NCI-H1694 (cell line): ENCODE data around the gene POLR3K.
A peak's percentile ranks its signal among the peaks of the same experiment; 100 is the strongest.

Experiments used
- DNase-seq: peaks from one replicate; lab custom pipeline; 2025; lab: John Stamatoyannopoulos, UW

POLR3K gene

DNA sequence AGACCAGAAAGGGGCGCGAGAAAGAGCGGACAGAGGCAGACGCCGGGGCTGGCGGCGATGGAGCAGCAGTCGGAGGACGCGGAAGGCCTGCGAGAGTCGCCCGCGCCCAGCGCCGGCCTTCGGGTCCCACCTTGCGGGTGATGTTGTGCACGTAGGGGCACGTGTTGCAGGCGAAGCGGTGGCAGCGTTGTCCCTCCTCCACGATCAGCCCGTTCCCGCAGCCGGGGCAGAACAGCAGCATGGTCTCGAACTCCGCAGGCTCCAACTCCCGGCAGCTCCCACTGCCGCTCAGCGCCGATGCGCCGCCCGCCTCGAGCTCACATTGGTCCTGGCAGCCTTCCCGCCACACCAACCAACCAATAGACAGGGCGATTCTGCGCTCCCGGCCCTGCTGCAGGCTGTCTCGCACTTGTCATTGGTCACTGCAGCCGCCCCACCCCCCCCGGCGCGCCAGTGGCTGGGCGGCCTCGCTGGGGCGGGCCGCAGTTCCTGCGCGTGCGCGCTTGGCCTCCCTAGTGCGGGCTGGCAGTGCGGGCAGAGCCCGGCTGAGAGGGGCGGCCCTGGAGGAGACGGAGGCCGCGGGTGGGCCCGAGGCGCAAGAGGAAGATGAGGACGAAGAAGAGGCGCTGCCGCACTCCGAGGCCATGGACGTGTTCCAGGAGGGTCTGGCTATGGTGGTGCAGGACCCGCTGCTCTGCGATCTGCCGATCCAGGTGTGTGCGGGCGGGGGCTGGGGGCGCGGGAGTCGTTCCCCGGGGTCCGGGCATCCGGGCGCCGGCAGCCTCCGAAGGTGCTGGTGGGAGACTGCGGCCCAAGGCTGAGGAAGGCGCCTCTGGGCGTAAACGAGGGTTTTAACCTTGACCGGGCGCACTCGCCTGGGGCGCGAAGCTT is at the start of gene POLR3K, which contains the start of gene SNRNP25:
Gene POLR3K (minus strand): TSS at position 263 of the 891 bp plus-strand sequence. CDS start 22 bp downstream, at position 241.
Gene SNRNP25 (plus strand): TSS at position 483 of the 891 bp plus-strand sequence. CDS start 189 bp downstream, at position 672.
- peak; percentile 88 for DNase-seq

DNA sequence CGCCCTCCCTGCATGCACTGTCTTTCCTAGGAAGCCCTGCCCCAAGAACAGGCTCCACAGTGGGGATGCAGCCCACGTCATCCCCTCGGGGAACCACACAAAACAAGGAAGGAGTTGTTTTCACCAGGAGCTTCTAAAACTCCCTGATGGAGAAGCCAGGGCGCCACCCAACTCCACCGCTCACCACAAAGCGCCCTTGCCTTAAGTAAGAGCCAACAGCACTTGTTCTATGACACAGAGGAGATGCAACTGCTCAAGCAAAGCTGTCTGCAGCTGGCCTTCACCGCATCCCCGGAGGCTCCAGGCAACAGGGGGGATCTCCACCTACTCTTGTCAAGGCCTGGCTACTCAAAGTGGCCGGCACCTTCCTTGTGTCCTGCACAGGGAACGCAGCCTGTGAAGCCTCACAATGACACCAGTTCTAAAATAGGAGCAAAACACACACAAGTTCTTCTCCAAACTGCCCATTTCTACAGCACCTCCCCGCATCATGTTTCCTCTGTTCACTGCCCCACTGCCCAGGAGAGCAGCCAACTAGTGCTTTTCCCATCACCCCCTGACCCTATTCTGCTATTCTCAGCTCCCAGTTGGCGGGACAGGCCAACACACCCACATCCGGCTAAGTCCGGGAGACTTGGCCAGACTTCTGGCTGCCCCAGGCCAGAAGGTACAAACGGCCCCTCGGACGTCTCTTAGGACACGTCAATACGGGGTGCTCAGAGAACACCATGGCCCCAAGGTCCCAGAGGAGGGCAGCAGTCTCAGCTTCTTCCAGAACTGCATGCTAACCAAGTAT is 48.9 kb upstream of the POLR3K start:
- DNase-seq, result no peak

DNA sequence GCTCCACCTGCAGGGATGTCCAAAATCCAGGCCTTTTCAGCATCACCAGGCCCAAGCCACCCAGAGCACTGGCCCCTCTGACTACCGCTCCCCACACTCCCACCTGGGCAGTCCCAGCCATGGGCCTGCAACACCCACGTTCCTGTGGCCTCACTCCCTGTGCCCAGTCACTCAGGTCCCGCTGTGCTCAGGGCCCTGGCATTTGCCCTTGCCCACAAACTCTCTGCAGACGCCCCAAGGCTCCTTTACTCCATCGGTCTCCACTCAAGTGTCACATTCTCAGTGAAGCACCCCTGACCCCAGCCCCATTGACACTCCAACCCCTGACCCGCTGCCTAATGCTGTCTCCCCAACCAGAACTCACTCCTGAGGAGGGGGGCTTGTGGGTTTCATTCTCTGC is 48.2 kb upstream of the POLR3K start:
- DNase-seq, result no peak

DNA sequence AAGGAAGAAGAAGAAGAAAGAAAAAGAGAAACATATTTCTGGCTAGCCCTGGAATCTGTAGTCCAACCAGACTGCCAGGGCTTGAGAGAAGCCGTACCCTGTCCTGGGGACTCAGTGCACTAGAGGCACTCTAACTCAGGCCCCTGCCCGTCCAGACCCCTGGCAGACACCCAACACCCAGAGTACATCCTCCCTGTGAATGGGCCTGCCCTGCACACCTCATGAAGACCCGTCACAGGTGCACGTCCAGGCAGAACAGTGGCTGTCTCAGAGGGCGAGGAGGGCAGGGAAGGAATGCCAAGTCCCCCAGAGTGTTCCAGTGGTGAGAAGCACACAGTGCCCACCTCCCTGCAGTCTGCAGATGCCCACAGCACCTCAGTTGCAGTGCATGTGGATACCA is 47.6 kb upstream of the POLR3K start:
- DNase-seq, result no peak

DNA sequence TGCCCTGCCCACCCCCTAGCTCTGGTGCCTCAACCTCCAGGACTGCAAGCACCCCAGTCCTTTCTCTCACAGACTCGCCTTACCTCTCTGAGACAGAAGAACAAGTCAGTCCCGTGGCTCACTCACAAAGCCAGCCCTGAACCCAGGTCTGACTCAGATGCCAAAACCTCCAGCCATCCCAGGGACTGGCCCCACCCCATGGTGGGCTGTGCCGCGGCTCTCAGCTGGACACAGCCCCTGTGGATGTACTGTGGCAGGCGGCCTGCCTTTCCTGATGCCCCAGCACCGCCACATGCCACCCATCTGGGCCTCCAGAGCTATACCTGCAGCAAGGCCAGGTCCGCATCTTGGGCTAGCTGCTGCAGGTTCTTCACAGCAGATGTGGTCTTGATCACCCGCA is 44.4 kb upstream of the POLR3K start:
- no peak for DNase-seq

DNA sequence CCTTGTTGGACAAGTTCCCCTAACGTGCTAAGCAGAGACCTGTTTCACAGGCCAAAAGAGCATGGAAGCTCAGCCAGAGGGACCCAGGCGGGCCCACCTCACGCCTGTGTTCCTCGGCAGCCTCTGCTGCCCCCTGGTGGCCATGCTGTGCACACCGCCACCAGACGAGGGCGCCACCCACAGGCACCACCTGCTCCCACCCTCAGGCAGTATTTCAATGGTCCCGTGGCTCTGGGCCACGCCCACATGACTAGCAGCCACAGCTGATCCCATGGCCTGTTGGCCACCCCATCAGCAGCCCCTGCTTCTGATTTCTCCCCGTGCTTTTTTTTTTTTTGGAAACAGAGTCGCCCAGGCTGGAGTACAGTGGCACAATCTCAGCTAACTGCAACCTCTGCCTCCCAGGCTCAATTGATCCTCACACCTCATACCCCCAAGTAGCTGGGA is 43.5 kb upstream of the POLR3K start:
- peak; percentile 63 for DNase-seq

DNA sequence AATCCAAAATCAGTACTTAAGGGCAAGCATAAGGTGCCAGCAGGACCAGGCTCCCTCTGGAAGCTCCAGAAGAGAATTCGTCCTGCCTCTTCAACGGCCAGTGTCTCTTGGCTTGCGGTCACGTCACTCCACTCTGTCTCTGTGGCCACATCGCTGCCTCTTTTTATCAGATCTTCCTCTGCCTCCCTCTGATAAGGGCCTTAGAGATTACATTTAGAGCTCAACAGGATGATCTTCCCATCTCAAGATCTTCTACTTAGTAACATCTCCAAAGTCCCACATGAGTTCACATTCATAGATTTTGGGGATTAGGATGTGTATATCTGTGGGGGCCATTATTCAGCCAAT is 41.5 kb upstream of the POLR3K start:
- no peak for DNase-seq

DNA sequence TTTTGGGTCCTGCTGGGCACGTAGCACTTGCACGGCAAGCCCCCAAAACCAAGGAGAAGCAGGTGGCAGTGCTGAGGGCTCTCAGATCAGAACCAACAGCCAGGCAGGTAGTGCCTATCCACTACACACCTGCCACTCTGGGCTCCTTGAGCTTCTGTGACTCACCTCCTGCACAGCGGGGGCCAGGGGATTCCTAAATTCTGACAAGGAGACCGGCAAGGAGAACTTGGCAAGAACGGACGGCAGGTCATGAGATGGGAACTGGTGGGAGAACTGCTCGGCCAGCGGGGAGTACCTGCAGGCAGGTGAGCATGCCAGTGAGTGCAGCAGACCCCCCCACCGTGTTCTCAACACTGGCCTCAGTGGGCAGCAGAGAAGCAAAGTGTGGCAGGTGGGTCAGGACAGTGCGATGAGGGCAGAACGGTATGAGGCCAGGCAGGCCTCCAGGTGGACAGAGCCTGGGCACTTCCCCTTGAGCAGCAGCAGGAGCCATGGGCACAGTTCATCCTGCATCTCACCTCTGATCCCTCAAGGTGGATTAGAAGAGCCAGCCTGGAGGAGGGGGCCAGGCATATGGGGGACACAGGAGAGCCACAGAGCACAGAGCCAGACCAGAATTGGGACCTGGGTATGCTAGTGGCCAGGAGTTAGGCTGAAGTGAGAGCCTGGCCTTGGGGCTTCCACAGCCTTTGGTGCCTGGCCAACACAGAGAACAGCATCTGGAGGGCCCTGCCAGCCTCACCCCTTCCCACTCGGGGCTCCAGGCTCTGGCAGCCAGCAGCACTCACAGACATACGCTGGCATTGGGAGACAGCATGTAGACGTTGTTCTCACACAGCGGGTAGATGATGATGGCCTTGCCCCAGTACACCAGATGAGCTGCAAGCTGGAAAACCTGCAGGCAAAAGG is 39.3 kb upstream of the POLR3K start:
- peak; percentile 20 for DNase-seq

DNA sequence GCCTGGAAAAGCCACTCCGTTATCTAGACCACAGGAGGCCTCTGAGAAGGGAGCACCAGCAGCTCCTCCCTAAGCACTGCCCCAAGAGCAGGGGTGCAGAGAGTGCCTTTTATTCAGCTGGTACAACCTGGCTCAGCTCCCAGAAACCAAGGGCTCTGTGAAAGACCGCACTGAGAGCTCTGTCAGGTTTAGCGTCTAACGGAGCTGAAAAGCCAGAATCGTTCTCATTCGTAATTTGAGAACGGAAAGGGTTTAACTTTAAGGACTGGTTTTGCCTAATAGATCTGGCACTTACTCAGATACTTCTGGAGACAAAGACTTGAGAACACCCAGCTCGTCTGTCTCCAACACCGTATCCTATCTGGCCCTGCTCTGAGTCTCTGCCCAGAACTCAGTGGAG is 38.1 kb upstream of the POLR3K start:
- peak; percentile 71 for DNase-seq

DNA sequence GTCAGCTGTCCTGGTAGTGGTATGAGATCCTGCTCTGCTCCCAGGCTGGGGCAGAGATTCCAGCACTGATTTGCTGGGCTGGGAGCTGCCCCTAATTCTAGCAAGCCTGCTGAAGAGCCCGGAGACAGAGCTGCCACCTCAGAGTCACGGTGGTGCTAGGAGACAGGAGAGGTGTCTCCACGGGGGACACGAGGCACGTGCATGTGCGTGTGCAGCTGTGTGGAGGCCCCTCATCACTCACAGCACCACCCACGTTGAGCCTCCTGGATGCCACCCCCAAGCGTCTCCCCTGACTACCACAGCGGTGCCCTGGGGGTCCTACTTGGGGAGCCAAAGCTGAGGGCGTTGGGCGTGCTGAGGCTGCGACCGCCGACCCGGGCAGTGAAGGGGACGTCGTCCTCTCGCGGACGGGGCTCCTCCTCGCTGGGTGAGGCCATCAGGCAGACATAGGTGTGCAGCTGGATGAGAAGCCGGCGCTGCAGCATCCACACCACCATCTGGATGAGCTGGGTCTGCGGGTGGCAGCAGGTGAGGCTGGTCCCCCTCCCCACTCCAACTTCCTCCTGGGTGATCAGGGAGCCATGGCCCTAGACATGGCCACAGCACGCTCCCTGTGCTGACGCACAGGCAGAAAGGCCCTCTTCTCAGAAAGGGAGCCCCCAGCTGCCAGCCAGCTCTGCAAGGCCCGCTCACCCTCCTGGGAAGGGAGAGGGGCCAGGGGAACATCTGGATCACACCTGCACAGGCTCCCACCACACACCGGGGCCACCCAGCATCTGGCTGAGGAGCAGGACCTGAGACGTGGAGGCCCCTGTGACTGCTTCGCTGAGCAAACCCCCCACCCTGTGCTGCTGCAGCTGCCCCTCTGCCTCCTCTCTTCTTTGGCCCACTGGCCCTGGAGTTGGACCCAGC is 36.2 kb upstream of the POLR3K start:
- DNase-seq, result no peak

DNA sequence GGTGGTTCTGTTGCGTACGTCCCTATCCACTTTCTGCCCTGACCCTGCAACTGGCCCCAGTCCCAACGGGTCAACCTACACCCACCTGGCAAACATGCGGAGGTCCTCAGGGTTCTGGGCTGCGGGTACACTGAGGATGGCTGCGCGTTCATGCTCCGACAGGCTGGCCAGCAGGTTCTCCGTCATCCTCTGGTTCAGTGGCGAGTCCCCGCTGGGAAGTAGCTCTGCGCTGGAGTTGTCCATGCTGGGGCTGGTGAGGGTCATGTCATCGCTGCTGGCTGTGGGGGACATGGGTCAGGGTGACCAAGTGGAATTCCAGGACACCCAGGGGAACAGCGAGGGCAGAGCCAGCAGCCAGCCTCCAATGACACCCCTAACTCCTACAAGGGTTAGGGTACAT is 35.2 kb upstream of the POLR3K start:
- DNase-seq, result no peak

DNA sequence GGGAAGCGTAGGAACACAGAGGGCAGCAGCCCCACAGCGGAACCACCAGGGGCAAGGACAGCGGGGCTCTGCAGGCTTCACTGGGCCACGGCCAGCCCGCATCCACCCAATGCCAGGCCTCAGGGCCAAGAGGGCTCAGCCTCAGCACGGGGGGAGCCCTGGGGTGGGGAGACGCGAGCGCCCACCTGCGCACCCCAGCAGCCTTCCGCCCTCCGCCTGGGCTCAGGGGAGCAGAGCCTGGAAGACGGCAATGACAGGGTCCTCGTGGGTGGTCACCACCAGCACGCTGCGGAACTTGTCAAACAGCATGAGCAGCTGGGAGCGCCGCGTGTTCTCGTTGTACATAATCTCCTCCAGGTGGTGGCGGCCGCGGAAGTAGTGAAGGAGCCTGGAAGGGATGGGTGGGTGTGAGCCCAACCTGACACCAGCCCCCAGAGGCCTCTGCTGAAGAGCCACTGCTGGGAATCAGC is 33.1 kb upstream of the POLR3K start:
- no peak for DNase-seq

DNA sequence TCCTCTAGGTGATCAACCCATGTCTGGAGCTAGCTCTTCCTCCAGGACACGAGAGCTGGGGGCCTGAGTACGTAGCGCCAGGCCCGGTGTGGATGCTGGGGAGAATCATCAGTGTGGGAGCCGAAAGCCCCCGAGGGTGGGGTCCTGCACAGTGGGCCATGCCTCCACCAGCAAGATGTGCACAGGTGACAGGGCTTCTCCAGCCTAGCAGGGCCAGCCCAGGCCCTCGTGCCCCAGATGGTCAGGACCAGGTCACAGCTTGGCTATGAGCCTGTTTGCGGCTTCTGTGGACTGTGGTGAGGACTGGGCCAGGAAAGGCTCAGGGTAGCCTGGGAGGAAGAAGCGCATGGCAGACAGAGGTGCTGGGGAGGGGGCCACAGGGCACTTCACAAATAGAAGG is 32.5 kb upstream of the POLR3K start:
- DNase-seq, result no peak

DNA sequence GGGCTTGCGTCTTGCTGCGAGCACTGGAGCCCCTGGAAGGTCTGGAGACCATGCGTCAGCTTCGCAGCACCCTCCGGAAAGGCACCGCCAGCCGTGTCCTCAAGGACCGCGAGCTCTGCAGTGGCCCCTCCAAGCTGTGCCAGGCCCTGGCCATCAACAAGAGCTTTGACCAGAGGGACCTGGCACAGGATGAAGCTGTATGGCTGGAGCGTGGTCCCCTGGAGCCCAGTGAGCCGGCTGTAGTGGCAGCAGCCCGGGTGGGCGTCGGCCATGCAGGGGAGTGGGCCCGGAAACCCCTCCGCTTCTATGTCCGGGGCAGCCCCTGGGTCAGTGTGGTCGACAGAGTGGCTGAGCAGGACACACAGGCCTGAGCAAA is 32.0 kb upstream of the POLR3K start:
- no peak for DNase-seq

DNA sequence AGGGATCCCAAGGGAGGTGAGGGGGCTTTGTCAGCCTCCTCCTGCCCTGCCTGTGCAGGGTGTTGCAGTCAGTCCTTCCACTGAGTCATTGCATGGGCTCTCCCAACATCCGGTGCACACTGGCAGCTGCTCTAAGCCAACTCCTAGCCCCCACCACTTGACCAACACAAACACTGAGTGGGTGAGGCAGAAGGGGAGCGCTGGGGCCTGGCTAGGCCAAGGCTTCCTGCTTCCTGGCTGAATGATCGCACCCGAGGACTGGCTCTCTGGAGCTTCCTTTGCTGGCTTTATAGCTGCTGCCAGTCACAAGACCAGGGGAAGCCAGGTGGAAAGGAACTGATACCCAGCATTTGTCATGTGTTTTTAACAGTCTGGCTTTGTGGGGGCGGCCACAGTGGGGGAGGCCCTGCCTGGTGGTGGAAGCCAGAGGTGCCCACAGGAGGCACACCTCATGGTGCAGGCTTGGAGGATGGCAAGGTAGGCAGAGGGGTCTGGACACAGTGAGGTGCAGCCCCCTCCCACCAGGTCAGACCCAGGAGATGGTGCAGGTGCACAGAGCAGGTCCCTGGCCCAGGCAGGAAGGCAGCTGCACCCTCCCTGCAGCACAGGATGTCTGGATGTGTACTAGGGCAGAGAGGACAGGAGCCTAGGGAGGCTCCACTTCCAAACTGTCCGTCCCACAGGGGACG is 31.5 kb upstream of the POLR3K start:
- DNase-seq, result no peak

DNA sequence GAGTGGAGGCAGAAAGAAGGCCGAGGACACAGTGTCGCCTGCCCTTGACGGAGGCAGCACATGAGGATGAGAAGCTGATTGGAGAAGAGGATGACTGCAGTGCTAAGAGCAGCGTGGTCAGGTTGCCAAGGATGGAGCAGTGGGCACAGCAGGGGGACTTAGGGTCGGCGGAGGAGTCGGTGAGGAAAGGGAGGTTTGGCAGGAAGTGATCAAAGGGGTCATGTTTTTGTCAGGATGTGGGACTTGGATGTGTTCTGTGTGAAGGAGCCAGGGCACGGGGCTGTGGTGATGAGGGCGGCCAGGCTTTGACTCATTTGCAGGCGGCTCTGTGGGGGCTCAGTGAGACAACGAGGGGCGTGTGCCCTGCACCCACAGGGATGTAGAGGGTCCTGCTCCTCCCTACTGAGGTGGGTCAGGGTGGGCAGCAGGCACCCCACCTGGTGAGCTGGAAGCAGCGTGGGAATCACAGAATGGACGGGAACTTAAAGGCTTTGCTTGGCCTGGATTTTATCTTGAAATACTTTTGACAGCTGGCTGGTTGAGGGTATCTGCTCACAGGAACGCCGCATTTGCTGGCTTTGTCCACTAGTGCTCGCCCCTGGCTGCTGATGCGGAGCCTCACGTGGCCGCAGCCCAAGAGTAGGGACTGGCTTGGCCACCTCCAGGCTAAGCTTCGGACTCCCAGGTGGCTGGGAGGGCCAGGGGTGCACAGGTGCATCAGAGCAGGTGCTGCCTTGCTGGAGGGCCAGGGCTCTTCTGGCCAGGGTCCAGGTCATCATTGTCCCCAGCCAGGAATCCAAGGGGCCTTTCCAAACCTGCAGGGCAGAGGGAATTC is 30.6 kb upstream of the POLR3K start:
- no peak for DNase-seq

DNA sequence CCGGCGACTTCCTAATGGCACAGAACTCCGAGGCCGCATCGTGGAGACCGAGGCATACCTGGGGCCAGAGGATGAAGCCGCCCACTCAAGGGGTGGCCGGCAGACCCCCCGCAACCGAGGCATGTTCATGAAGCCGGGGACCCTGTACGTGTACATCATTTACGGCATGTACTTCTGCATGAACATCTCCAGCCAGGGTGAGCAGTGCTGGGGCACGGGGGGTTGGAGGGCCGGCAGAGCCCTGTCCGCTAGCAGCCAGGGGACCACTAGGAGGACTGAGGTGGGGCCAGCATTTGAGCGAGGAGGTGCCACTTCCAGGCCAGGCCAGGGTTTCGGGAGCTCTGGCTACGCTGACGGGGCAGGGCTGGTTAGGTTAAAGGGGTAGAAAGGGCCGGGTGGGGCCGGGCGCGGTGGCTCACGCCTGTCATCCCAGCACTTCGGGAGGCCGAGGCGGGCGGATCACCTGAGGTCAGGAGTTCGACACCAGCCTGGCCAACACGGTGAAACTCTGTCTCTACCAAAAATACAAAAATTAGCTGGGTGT is 29.7 kb upstream of the POLR3K start:
- DNase-seq, result no peak

DNA sequence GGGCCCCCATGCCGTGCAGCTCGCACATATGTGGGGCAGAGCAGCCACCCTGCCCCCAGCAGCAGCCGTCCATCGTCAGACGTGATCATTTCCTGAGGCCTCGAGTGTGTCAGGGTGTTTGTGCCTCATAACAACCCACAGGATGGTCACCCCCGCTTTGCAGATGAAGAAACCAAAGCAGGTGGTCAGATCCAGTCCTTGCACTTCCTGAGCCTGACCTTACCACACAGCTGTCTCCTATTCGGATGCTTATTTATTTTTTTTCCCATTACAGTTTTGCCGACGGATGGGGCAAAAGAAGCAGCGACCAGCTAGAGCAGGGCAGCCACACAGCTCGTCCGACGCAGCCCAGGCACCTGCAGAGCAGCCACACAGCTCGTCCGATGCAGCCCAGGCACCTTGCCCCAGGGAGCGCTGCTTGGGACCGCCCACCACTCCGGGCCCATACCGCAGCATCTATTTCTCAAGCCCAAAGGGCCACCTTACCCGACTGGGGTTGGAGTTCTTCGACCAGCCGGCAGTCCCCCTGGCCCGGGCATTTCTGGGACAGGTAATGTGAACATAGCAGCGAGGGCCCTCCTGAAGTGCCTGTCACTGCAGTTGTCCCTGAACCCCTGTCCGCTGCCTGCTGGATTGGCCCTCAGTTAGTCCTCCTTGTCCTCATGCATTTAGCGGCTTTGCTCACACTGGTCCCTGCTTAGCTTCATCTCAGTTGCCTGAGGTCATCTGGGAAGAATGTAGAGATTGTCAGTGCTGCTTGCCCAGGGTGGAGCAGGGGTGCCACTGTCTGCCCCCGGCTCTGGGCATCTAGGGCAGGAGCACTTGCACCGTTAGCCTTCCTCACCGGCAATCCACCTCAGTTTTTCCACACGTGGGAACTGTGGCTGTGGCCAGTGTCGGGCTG is 26.0 kb upstream of the POLR3K start:
- DNase-seq, result no peak
